IPS-20b (cell line): Measurements from ENCODE around the gene PCDH15.
"Not testable (repeated sequence)": the region's sequence is repeated elsewhere in the genome, so short reads cannot be mapped to it uniquely, and the experiment has no call there.

Experiments
- H3K27ac ChIP-seq: one replicate; pipeline ENCODE4 v1.5.1; 2013; ENCODE audit warnings: low read length
- H3K27me3 ChIP-seq: 2 replicates; pipeline ENCODE4 v1.6.1; 2013; ENCODE audit warnings: mild to moderate bottlenecking, low read length, inconsistent platforms; ENCODE audit not compliant: insufficient read depth
- H3K36me3 ChIP-seq: 2 replicates; pipeline ENCODE4 v1.6.1; 2013; ENCODE audit warnings: low read depth, mild to moderate bottlenecking, inconsistent platforms, low read length, moderate library complexity; ENCODE audit not compliant: insufficient read depth
- H3K4me1 ChIP-seq: 2 replicates; pipeline ENCODE4 v1.6.1; 2013; ENCODE audit warnings: mild to moderate bottlenecking, control low read depth, inconsistent platforms, low read length, moderate library complexity; ENCODE audit not compliant: insufficient read depth
- H3K4me3 ChIP-seq: 2 replicates; pipeline ENCODE4 v1.5.1; 2013; ENCODE audit warnings: mild to moderate bottlenecking, low read length, inconsistent platforms
- H3K9ac ChIP-seq: 2 replicates; pipeline ENCODE4 v1.6.1; 2013; ENCODE audit warnings: low read depth, mild to moderate bottlenecking, inconsistent platforms, low read length, moderate library complexity
- H3K9me3 ChIP-seq: 2 replicates; pipeline ENCODE4 v1.6.1; 2013; ENCODE audit warnings: mild to moderate bottlenecking, low read depth, low read length, inconsistent platforms; ENCODE audit not compliant: insufficient read depth

The PCDH15 gene

DNA sequence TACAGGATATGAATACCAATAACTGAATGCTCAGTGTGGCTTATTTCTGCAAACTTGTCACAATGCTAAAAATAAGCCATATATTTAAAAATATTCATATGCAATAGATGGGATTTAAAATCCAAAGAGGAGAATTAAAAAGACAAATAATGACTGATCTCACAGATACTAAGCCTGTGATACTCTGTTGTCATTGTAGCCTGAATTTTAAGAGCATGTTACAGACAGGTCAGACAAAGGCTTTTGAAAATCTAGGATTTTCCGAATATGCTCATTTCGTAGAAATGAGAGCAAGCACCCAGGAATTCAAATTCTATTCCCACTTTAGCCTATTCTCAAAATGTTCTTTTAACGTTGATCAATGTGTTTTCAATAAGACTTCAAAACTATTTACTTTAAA, 269.7 kb downstream of the PCDH15 start:
- no peak overlapping the region for H3K27ac ChIP-seq

DNA sequence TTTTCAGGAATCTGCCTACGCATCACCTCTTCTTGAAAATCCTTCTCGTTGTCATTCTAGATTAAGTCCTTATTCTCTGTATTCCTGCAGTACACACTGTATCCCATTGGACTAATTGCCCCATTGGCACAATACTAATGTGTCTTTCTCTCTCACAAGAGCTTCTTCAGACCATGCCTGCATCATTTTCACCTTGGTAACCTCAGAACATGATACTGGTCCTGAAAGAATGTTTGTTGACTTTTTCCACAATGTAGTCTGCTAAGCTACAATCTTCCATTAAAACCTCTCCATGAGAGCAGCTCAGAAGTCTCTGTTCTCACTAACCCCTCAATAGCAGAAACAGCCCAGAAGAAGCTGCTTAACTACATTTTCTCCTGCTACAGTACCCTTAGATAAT, 270.7 kb downstream of the PCDH15 start:
- Histone ChIP-seq H3K9ac (no peak overlapping the region), H3K9me3 (no peaks in the 10 kb centered on the region), H3K4me1 (peaks cover 4% of the 10 kb centered on the region; the same call in 1 of the 2 replicates), H3K27me3 (no peaks in the 10 kb centered on the region), H3K36me3 (no peaks in the 10 kb centered on the region), H3K27ac (no peak overlapping the region), H3K4me3 (no peak overlapping the region)

More for the DNA sequence above, 269.7 kb downstream of the PCDH15 start:
- Histone ChIP-seq H3K4me3 (no peak overlapping the region), H3K4me1 (peaks cover 4% of the 10 kb centered on the region; the same call in 1 of the 2 replicates), H3K36me3 (no peaks in the 10 kb centered on the region), H3K27me3 (no peaks in the 10 kb centered on the region), H3K9ac (no peak overlapping the region), H3K9me3 (no peaks in the 10 kb centered on the region)

DNA sequence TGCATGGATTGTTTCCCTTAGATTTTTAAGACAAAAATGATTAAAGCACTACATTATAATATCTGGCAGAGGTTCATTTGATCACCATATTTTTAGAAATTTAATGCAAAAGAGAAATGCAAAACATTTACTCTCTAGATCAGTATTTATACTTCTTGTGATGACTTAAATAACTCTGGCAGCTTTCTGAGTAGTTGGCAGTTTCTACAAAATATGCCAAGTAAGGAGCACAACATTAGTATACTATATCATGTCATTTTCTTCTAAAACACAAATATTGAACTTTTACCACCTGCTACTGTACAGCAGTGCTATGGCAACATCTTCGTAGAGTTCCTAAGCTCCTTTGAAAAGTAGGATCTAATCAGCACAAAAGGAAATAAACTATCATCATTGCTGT, 275.2 kb downstream of the PCDH15 start:
- H3K4me3 ChIP-seq: no peak overlapping the region
- no peaks in the 10 kb centered on the region; the same call in 1 of the 2 replicates for H3K4me1 ChIP-seq
- H3K9ac ChIP-seq: no peak overlapping the region
- H3K27ac ChIP-seq: no peak overlapping the region
- H3K27me3 ChIP-seq: no peaks in the 10 kb centered on the region
- H3K36me3 ChIP-seq: no peaks in the 10 kb centered on the region
- no peaks in the 10 kb centered on the region for H3K9me3 ChIP-seq

DNA sequence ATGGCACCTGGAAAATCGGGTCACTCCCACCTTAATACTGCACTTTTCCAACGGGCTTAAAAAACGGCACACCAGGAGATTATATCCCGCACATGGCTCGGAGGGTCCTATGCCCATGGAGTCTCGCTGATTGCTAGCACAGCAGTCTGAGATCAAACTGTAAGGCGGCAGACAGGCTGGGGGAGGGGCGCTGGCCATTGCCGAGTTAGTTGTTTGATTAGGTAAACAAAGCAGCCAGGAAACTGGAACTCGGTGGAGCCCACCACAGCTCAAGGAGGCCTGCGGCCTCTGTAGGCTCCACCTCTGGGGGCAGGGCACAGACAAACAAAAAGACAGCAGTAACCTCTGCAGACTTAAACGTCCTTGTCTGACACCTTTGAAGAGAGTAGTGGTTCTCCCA, 285.8 kb downstream of the PCDH15 start:
- not testable (repeated sequence) for H3K4me3 ChIP-seq, H3K9ac ChIP-seq, H3K27ac ChIP-seq, H3K9me3 ChIP-seq, H3K36me3 ChIP-seq, H3K27me3 ChIP-seq, H3K4me1 ChIP-seq

DNA sequence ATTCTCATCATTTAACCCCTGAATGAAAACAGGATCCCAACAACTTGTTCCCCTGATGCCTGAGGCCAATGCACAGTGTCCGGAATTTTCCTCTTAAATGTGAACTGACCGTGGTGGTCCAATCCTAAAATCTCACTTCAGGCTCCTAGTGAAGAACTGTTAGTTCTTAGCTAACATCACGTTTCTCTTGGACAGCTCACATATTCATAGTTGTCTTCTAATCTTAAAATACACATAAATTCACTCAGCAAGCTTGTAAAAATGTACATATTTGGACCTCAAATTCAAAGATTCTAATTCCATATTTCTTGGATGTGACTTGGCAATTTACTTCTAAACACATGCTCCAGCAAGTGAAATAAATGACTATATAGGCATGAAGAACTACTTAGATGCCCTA, 297.2 kb downstream of the PCDH15 start:
- H3K9ac ChIP-seq: no peak overlapping the region
- no peaks in the 10 kb centered on the region for H3K36me3 ChIP-seq
- no peaks in the 10 kb centered on the region for H3K9me3 ChIP-seq
- H3K27me3 ChIP-seq: no peaks in the 10 kb centered on the region
- H3K4me1 ChIP-seq: no peaks in the 10 kb centered on the region
- H3K27ac ChIP-seq: no peak overlapping the region
- no peak overlapping the region for H3K4me3 ChIP-seq

GRCh38 chr10:54501929-54502328, 299.1 kb downstream of the PCDH15 start:
- H3K9me3 ChIP-seq: no peaks in the 10 kb centered on the region
- H3K27me3 ChIP-seq: no peaks in the 10 kb centered on the region
- no peak overlapping the region for H3K27ac ChIP-seq
- no peak overlapping the region for H3K9ac ChIP-seq
- no peaks in the 10 kb centered on the region for H3K4me1 ChIP-seq
- H3K4me3 ChIP-seq: no peak overlapping the region
- no peaks in the 10 kb centered on the region for H3K36me3 ChIP-seq

DNA sequence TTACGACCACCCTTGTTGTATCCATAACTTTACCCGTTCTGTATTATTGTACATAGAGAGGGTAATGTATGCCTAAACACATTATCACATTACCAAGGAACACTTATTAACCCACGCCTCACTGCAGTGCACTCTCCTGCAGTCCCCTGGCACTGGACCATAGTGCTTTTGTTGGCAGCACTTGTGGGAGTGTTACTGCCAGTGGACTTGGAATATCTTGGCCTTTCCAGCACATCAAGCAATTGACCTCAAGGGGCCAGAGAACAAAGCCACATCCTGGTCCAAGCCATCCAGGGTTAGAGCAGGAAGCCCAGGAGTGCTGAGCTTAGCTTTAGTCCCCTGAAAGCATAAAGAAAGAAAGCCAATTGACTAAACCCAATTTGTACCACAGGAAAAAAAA, 304.2 kb downstream of the PCDH15 start:
- Histone ChIP-seq H3K4me1 (no peaks in the 10 kb centered on the region), H3K27ac (no peak overlapping the region), H3K9me3 (no peaks in the 10 kb centered on the region), H3K27me3 (no peaks in the 10 kb centered on the region), H3K36me3 (no peaks in the 10 kb centered on the region), H3K9ac (no peak overlapping the region), H3K4me3 (no peak overlapping the region)

- no peak overlapping the region for H3K4me3 ChIP-seq
- H3K36me3 ChIP-seq: no peaks in the 10 kb centered on the region
- H3K9me3 ChIP-seq: no peaks in the 10 kb centered on the region
- H3K4me1 ChIP-seq: no peaks in the 10 kb centered on the region
- no peak overlapping the region for H3K27ac ChIP-seq
- no peaks in the 10 kb centered on the region for H3K27me3 ChIP-seq
- H3K9ac ChIP-seq: no peak overlapping the region
These were observed 313.3 kb downstream of the PCDH15 start for GRCh38 chr10:54487743-54488142.

DNA sequence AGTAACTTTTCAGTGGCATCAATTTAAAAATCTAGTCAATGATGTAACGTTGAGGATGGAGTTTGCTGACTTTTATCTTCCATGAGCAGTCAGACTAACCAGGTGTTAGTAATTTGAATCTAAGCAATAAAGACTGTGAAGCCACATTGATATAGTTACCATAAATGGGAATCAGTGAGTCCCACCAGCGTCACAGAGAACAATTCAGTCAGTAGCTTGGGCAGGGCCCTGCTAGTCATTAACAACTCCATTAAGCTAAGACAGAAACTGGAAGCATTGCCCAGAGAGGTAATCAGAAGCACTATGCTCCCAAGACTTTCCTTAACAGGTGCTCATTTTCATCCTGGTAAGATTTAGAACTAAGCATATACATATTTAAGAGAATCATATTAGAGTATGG, 315.1 kb downstream of the PCDH15 start:
- Histone ChIP-seq H3K9me3 (no peaks in the 10 kb centered on the region), H3K9ac (no peak overlapping the region), H3K4me1 (no peaks in the 10 kb centered on the region), H3K4me3 (no peak overlapping the region), H3K27ac (no peak overlapping the region), H3K27me3 (no peaks in the 10 kb centered on the region), H3K36me3 (no peaks in the 10 kb centered on the region)

- Histone ChIP-seq H3K36me3 (no peaks in the 10 kb centered on the region), H3K4me1 (no peaks in the 10 kb centered on the region), H3K27me3 (no peaks in the 10 kb centered on the region), H3K9me3 (no peaks in the 10 kb centered on the region), H3K27ac (no peak overlapping the region), H3K9ac (no peak overlapping the region), H3K4me3 (no peak overlapping the region)
These were observed 316.8 kb downstream of the PCDH15 start for GRCh38 chr10:54484186-54484585.

DNA sequence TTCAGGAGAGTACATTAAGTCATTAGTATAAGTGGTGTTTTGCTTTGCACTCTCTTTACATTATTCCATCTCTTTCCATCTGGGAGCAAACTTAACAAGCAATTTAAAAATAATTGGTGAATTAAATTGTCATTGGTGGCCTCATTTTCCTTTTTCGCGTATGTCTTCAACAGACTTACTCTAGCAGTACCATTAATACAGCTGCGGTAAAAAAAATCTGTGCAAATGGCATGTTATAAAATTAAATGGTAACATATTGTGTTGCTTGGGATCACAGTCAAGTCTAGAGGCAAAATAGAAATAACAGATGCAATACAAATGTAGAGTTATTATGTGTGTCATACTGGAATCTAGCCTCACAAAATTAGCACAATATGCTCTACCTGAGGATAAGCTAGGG, 322.4 kb downstream of the PCDH15 start:
- Histone ChIP-seq H3K9ac (no peak overlapping the region), H3K4me3 (no peak overlapping the region)

GRCh38 chr10:54477738-54478137, 323.3 kb downstream of the PCDH15 start:
- Histone ChIP-seq H3K27ac (no peak overlapping the region), H3K27me3 (no peaks in the 10 kb centered on the region), H3K4me1 (peaks cover 8% of the 10 kb centered on the region; the same call in 1 of the 2 replicates), H3K9ac (no peak overlapping the region), H3K4me3 (no peak overlapping the region), H3K36me3 (no peaks in the 10 kb centered on the region), H3K9me3 (no peaks in the 10 kb centered on the region)

More for the DNA sequence above, 322.4 kb downstream of the PCDH15 start:
- no peaks in the 10 kb centered on the region for H3K9me3 ChIP-seq
- H3K27ac ChIP-seq: no peak overlapping the region
- no peaks in the 10 kb centered on the region for H3K36me3 ChIP-seq
- peaks cover 8% of the 10 kb centered on the region; the same call in 1 of the 2 replicates for H3K4me1 ChIP-seq
- no peaks in the 10 kb centered on the region for H3K27me3 ChIP-seq

DNA sequence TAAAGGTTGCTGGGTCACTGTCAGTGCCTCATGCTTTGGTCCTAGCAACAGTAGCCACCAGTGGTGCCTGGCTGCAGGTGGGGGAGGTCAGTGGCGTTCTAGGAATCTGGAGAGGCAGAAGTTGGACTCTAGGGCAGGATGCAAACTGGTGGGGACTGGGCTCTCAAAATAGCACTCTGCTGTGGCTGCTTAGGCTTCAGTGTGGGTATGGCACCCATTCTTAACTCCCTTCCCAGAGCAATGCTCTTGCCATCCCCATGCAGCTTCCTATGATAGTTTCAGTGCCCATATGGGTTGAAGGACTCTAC, 330.8 kb downstream of the PCDH15 start:
- no peak overlapping the region for H3K27ac ChIP-seq

More for the DNA sequence above, 330.8 kb downstream of the PCDH15 start:
- Histone ChIP-seq H3K9ac (no peak overlapping the region), H3K9me3 (no peaks in the 10 kb centered on the region), H3K27me3 (no peaks in the 10 kb centered on the region), H3K4me3 (no peak overlapping the region), H3K36me3 (no peaks in the 10 kb centered on the region), H3K4me1 (no peaks in the 10 kb centered on the region)
